ENCODE measurements around the gene LIX1L. TPM values are rescaled to one million over a fixed set of nuclear protein-coding genes. Genes with fewer than 3 reads are reported as not detected.

LIX1L gene
- total and polyA plus RNA-seq, 2 of the 13 experiments (the other 11 are each of a cell fraction or from before 2014, with no cell fraction given): 8.1 to 24.9 TPM

- Histone ChIP-seq H3K27ac (ENCODE audit: extremely low read length, insufficient read depth, low read length) (no peak overlapping the region), H3K27me3 (ENCODE audit: control insufficient read depth in 1 of 2, insufficient read depth in 2 of 2, low read length in 2 of 2) (no peaks in the 10 kb centered on the region), H3K9me3 (ENCODE audit: low read length) (no peaks in the 10 kb centered on the region), H3K4me2 (ENCODE audit: low read depth, low read length) (peak overlapping the region; percentile 40; the same call in 1 of the 2 replicates), H3K4me3 (replicated peaks in 1 of 3; ENCODE audit: insufficient read depth in 1 of 3, low read depth in 2 of 3, low read length in 3 of 3) (no peak overlapping the region), H2AFZ (ENCODE audit: low read length) (no peak overlapping the region), H4K20me1 (ENCODE audit: insufficient read depth, low read length) (no peaks in the 10 kb centered on the region), H3K4me1 (ENCODE audit: insufficient read depth, low read length) (peaks cover 66% of the 10 kb centered on the region), H3K79me2 (ENCODE audit: insufficient read depth, low read length) (no peaks in the 10 kb centered on the region), H3K9ac (ENCODE audit: insufficient read depth, low read depth, low read length) (no peak overlapping the region), H3K36me3 (replicated peaks in 1 of 2; ENCODE audit: control insufficient read depth in 1 of 2, insufficient read depth in 2 of 2, low read length in 2 of 2) (no peaks in the 10 kb centered on the region)
- BruUV-seq (replicated peaks): no TSS peak
- whole genome bisulfite sequencing (ENCODE audit: low lambda C conversion rate): 59% methylated on average over 9 of the region's 9 CpGs
- peak; percentile 50 for DNase-seq (ENCODE audit: low spot score)
- ATAC-seq: peak; percentile 53
- CTCF ChIA-PET (ENCODE audit: low intra/inter-chr PET ratio, low total read pairs): interaction anchor here (1.3 to 4.4 kb wide), 3 partner anchors 28 to 87 kb away, joined by 4 to 60 read pairs (median 23); no protein-coding TSS in a partner anchor
- intact Hi-C loops (cut with micrococcal nuclease; ENCODE audit: unreplicated experiment) (loop anchor here (5.0 kb wide), 1 partner anchor 87 kb away; no protein-coding TSS in a partner anchor), in situ Hi-C loops (cut with HindIII; ENCODE audit: extremely low pct_ligation_motif_present, low pct_unique_long_range_greater_than_20kb) (loop anchor here (5.0 kb wide), 1 partner anchor 33 kb away; no protein-coding TSS in a partner anchor)
- peak; percentile 59 for FAIRE-seq
- POLR2A ChIA-PET: interaction anchor here (0.6 to 2.9 kb wide), 5 partner anchors 14 to 72 kb away, joined by 3 to 9 read pairs (median 5); partner anchors contain the start of genes ANKRD34A, POLR3GL and RBM8A
- TF ChIP-seq KLF6 (CRISPR knock-in tag; IDR thresholded peaks at IDR 0.05) (no peak), RXRB (CRISPR knock-in tag; IDR thresholded peaks at IDR 0.05; ENCODE audit: borderline replicate concordance) (peak; percentile 8; the same call in 1 of the 2 replicates), MLLT10 (CRISPR knock-in tag; IDR thresholded peaks at IDR 0.05) (no peak), RARA (CRISPR knock-in tag; IDR thresholded peaks at IDR 0.05) (peak; percentile 24; the same call in 1 of the 2 replicates), SIX4 (CRISPR knock-in tag; IDR thresholded peaks at IDR 0.05) (peak; percentile 63), TEAD3 (CRISPR knock-in tag; optimal IDR thresholded peaks at IDR 0.05; ENCODE audit: borderline replicate concordance) (peak; percentile 27), SOX13 (IDR thresholded peaks at IDR 0.05) (no peak), SOX13 (CRISPR knock-in tag; conservative IDR thresholded peaks at IDR 0.05 in 1 of 2, IDR thresholded peaks at IDR 0.05 in 1 of 2) (no peak), SKI (IDR thresholded peaks at IDR 0.05; ENCODE audit: partially characterized antibody) (peak; percentile 43), ZNF512 (CRISPR knock-in tag; IDR thresholded peaks at IDR 0.05) (no peak), PAX8 (CRISPR knock-in tag; IDR thresholded peaks at IDR 0.05; ENCODE audit: borderline replicate concordance) (no peak), AKAP8 (CRISPR knock-in tag; IDR thresholded peaks at IDR 0.05) (no peak), ZNF781 (CRISPR knock-in tag; IDR thresholded peaks at IDR 0.05; ENCODE audit: borderline replicate concordance, not compliant biosample characterization) (no peak), KDM5A (IDR thresholded peaks at IDR 0.05; ENCODE audit: borderline replicate concordance, low read length) (no peak), IKZF1 (IDR thresholded peaks at IDR 0.05) (no peak), STAG1 (CRISPR knock-in tag; IDR thresholded peaks at IDR 0.05) (peak; percentile 28; the same call in 1 of the 2 replicates), KDM2A (CRISPR knock-in tag; IDR thresholded peaks at IDR 0.05; ENCODE audit: borderline replicate concordance, low read depth) (no peak)
- TF ChIP-seq, protein P1, sequence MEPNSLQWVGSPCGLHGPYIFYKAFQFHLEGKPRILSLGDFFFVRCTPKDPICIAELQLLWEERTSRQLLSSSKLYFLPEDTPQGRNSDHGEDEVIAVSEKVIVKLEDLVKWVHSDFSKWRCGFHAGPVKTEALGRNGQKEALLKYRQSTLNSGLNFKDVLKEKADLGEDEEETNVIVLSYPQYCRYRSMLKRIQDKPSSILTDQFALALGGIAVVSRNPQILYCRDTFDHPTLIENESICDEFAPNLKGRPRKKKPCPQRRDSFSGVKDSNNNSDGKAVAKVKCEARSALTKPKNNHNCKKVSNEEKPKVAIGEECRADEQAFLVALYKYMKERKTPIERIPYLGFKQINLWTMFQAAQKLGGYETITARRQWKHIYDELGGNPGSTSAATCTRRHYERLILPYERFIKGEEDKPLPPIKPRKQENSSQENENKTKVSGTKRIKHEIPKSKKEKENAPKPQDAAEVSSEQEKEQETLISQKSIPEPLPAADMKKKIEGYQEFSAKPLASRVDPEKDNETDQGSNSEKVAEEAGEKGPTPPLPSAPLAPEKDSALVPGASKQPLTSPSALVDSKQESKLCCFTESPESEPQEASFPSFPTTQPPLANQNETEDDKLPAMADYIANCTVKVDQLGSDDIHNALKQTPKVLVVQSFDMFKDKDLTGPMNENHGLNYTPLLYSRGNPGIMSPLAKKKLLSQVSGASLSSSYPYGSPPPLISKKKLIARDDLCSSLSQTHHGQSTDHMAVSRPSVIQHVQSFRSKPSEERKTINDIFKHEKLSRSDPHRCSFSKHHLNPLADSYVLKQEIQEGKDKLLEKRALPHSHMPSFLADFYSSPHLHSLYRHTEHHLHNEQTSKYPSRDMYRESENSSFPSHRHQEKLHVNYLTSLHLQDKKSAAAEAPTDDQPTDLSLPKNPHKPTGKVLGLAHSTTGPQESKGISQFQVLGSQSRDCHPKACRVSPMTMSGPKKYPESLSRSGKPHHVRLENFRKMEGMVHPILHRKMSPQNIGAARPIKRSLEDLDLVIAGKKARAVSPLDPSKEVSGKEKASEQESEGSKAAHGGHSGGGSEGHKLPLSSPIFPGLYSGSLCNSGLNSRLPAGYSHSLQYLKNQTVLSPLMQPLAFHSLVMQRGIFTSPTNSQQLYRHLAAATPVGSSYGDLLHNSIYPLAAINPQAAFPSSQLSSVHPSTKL (CRISPR knock-in tag; IDR thresholded peaks at IDR 0.05): peak; percentile 34; the same call in 1 of the 2 replicates
These were observed 21.3 kb upstream of the LIX1L start for GRCh38 chr1:145978854-145979745.

Data from HepG2 (cell line).